ENCODE measurements around the gene GALNTL6. TPM values are rescaled to one million over a fixed set of nuclear protein-coding genes. Genes with fewer than 3 reads are reported as not detected.

Gene GALNTL6
- total and polyA plus RNA-seq, 7 experiments from 2014 or later: not detected

GRCh38 chr4:172547724-172548123 lies 734.5 kb downstream of the GALNTL6 start:
- Histone ChIP-seq H3K4me3 (ENCODE audit: low read length) (no peak overlapping the region), H3K36me3 (ENCODE audit: control insufficient read depth in 2 of 3, insufficient read depth in 3 of 3, low read length in 3 of 3) (no peaks in the 10 kb centered on the region), H3K4me1 (ENCODE audit: control insufficient read depth in 2 of 2, insufficient read depth in 2 of 2, low read length in 2 of 2) (no peaks in the 10 kb centered on the region), H3K27me3 (ENCODE audit: control insufficient read depth in 2 of 2, insufficient read depth in 2 of 2, low read length in 2 of 2) (no peaks in the 10 kb centered on the region), H3K9me3 (ENCODE audit: control insufficient read depth in 2 of 3, low read length in 3 of 3) (no peaks in the 10 kb centered on the region), H3K27ac (ENCODE audit: low read depth, low read length) (no peak overlapping the region)
- DNase-seq: no peak
- CTCF ChIA-PET: no interaction called here
- Mint-ChIP-seq H3K27ac (no peak overlapping the region), H3K4me1 (no peaks in the 10 kb centered on the region), H3K36me3 (no peaks in the 10 kb centered on the region), H3K27me3 (no peaks in the 10 kb centered on the region), H3K4me3 (no peak overlapping the region), H3K9me3 (peaks cover 0 to 9% (median 1%) of the 10 kb centered on the region in 11 donors)
- intact Hi-C loops (cut with micrococcal nuclease): no loop called here
- POLR2A ChIA-PET: no interaction called here
- no peak for ATAC-seq

- H3K4me1 Mint-ChIP-seq: no peaks in the 10 kb centered on the region
- no peaks in the 10 kb centered on the region for H3K9me3 ChIP-seq (ENCODE audit: control insufficient read depth in 2 of 3, low read length in 3 of 3)
These were observed 740.0 kb downstream of the GALNTL6 start for GRCh38 chr4:172553216-172553615.

GRCh38 chr4:172554588-172554987 lies 741.4 kb downstream of the GALNTL6 start:
- Histone ChIP-seq H3K27ac (ENCODE audit: low read depth, low read length) (no peak overlapping the region), H3K36me3 (ENCODE audit: control insufficient read depth in 2 of 3, insufficient read depth in 3 of 3, low read length in 3 of 3) (no peaks in the 10 kb centered on the region), H3K4me1 (ENCODE audit: control insufficient read depth in 2 of 2, insufficient read depth in 2 of 2, low read length in 2 of 2) (no peaks in the 10 kb centered on the region), H3K9me3 (ENCODE audit: control insufficient read depth in 2 of 3, low read length in 3 of 3) (no peaks in the 10 kb centered on the region), H3K4me3 (ENCODE audit: low read length) (no peak overlapping the region), H3K27me3 (ENCODE audit: control insufficient read depth in 2 of 2, insufficient read depth in 2 of 2, low read length in 2 of 2) (no peaks in the 10 kb centered on the region)
- Mint-ChIP-seq H3K4me3 (no peak overlapping the region), H3K27me3 (no peaks in the 10 kb centered on the region), H3K9me3 (peaks cover 0 to 5% (median 0%) of the 10 kb centered on the region in 11 donors), H3K36me3 (no peaks in the 10 kb centered on the region), H3K27ac (no peak overlapping the region), H3K4me1 (no peaks in the 10 kb centered on the region)
- intact Hi-C loops (cut with micrococcal nuclease): no loop called here
- ATAC-seq: no peak
- CTCF ChIA-PET: no interaction called here
- DNase-seq: no peak
- POLR2A ChIA-PET: no interaction called here

More at GRCh38 chr4:172553216-172553615, 740.0 kb downstream of the GALNTL6 start:
- Histone ChIP-seq H3K27ac (ENCODE audit: low read depth, low read length) (no peak overlapping the region), H3K36me3 (ENCODE audit: control insufficient read depth in 2 of 3, insufficient read depth in 3 of 3, low read length in 3 of 3) (no peaks in the 10 kb centered on the region), H3K4me1 (ENCODE audit: control insufficient read depth in 2 of 2, insufficient read depth in 2 of 2, low read length in 2 of 2) (no peaks in the 10 kb centered on the region), H3K4me3 (ENCODE audit: low read length) (no peak overlapping the region), H3K27me3 (ENCODE audit: control insufficient read depth in 2 of 2, insufficient read depth in 2 of 2, low read length in 2 of 2) (no peaks in the 10 kb centered on the region)
- no peak overlapping the region for H3K4me3 Mint-ChIP-seq
- H3K27ac Mint-ChIP-seq: no peak overlapping the region
- no peak for ATAC-seq
- DNase-seq: no peak
- H3K9me3 Mint-ChIP-seq: peaks cover 0 to 3% (median 0%) of the 10 kb centered on the region in 11 donors
- intact Hi-C loops (cut with micrococcal nuclease): no loop called here
- CTCF ChIA-PET: no interaction called here
- no peaks in the 10 kb centered on the region for H3K36me3 Mint-ChIP-seq
- POLR2A ChIA-PET: no interaction called here
- no peaks in the 10 kb centered on the region for H3K27me3 Mint-ChIP-seq

GRCh38 chr4:172555725-172556124 lies 742.5 kb downstream of the GALNTL6 start:
- Mint-ChIP-seq H3K9me3 (peaks cover 0 to 10% (median 0%) of the 10 kb centered on the region in 11 donors), H3K4me3 (no peak overlapping the region), H3K27ac (no peak overlapping the region), H3K27me3 (no peaks in the 10 kb centered on the region), H3K4me1 (no peaks in the 10 kb centered on the region), H3K36me3 (no peaks in the 10 kb centered on the region)
- ChIA-PET POLR2A (no interaction called here), CTCF (no interaction called here)
- no peaks in the 10 kb centered on the region for H3K36me3 ChIP-seq (ENCODE audit: control insufficient read depth in 2 of 3, insufficient read depth in 3 of 3, low read length in 3 of 3)
- no peaks in the 10 kb centered on the region for H3K4me1 ChIP-seq (ENCODE audit: control insufficient read depth in 2 of 2, insufficient read depth in 2 of 2, low read length in 2 of 2)
- no peaks in the 10 kb centered on the region for H3K9me3 ChIP-seq (ENCODE audit: control insufficient read depth in 2 of 3, low read length in 3 of 3)
- no peak overlapping the region for H3K4me3 ChIP-seq (ENCODE audit: low read length)
- no peaks in the 10 kb centered on the region for H3K27me3 ChIP-seq (ENCODE audit: control insufficient read depth in 2 of 2, insufficient read depth in 2 of 2, low read length in 2 of 2)
- no peak overlapping the region for H3K27ac ChIP-seq (ENCODE audit: low read depth, low read length)
- intact Hi-C loops (cut with micrococcal nuclease): no loop called here
- no peak for ATAC-seq
- no peak for DNase-seq

- POLR2A ChIA-PET: no interaction called here
- CTCF ChIA-PET: no interaction called here
- H3K27ac ChIP-seq (ENCODE audit: low read depth, low read length): no peak overlapping the region
- no peak overlapping the region for H3K4me3 ChIP-seq (ENCODE audit: low read length)
- ATAC-seq: peak; percentile 27
- Mint-ChIP-seq H3K27me3 (no peaks in the 10 kb centered on the region), H3K4me3 (no peak overlapping the region), H3K9me3 (peaks cover 0 to 15% (median 0%) of the 10 kb centered on the region in 11 donors), H3K4me1 (peaks cover 0 to 3% (median 0%) of the 10 kb centered on the region in 7 donors), H3K27ac (no peak overlapping the region), H3K36me3 (no peaks in the 10 kb centered on the region)
- no peaks in the 10 kb centered on the region for H3K27me3 ChIP-seq (ENCODE audit: control insufficient read depth in 2 of 2, insufficient read depth in 2 of 2, low read length in 2 of 2)
- DNase-seq: no peak
- intact Hi-C loops (cut with micrococcal nuclease): no loop called here
- no peaks in the 10 kb centered on the region for H3K36me3 ChIP-seq (ENCODE audit: control insufficient read depth in 2 of 3, insufficient read depth in 3 of 3, low read length in 3 of 3)
- no peaks in the 10 kb centered on the region for H3K4me1 ChIP-seq (ENCODE audit: control insufficient read depth in 2 of 2, insufficient read depth in 2 of 2, low read length in 2 of 2)
- H3K9me3 ChIP-seq (ENCODE audit: control insufficient read depth in 2 of 3, low read length in 3 of 3): no peaks in the 10 kb centered on the region
These were observed 760.7 kb downstream of the GALNTL6 start for GRCh38 chr4:172573899-172574298.

GRCh38 chr4:172578712-172579111 lies 765.5 kb downstream of the GALNTL6 start:
- H3K4me1 Mint-ChIP-seq: peaks cover 0 to 3% (median 0%) of the 10 kb centered on the region in 7 donors
- ATAC-seq (no peak), DNase-seq (no peak)
- H3K36me3 Mint-ChIP-seq: no peaks in the 10 kb centered on the region
- no peaks in the 10 kb centered on the region for H3K27me3 Mint-ChIP-seq
- no peak overlapping the region for H3K4me3 ChIP-seq (ENCODE audit: low read length)
- H3K9me3 Mint-ChIP-seq: peaks cover 0 to 10% (median 3%) of the 10 kb centered on the region in 11 donors
- no peaks in the 10 kb centered on the region for H3K9me3 ChIP-seq (ENCODE audit: control insufficient read depth in 2 of 3, low read length in 3 of 3)
- intact Hi-C loops (cut with micrococcal nuclease): no loop called here
- H3K36me3 ChIP-seq (ENCODE audit: control insufficient read depth in 2 of 3, insufficient read depth in 3 of 3, low read length in 3 of 3): no peaks in the 10 kb centered on the region
- POLR2A ChIA-PET: no interaction called here
- no peak overlapping the region for H3K27ac Mint-ChIP-seq
- no peaks in the 10 kb centered on the region for H3K27me3 ChIP-seq (ENCODE audit: control insufficient read depth in 2 of 2, insufficient read depth in 2 of 2, low read length in 2 of 2)
- no peak overlapping the region for H3K27ac ChIP-seq (ENCODE audit: low read depth, low read length)
- CTCF ChIA-PET: no interaction called here
- H3K4me1 ChIP-seq (ENCODE audit: control insufficient read depth in 2 of 2, insufficient read depth in 2 of 2, low read length in 2 of 2): no peaks in the 10 kb centered on the region
- no peak overlapping the region for H3K4me3 Mint-ChIP-seq

GRCh38 chr4:172584816-172585215 lies 771.6 kb downstream of the GALNTL6 start:
- H3K4me3 ChIP-seq (ENCODE audit: low read length): no peak overlapping the region
- intact Hi-C loops (cut with micrococcal nuclease): no loop called here
- no peaks in the 10 kb centered on the region for H3K27me3 ChIP-seq (ENCODE audit: control insufficient read depth in 2 of 2, insufficient read depth in 2 of 2, low read length in 2 of 2)
- no peak overlapping the region for H3K4me3 Mint-ChIP-seq
- DNase-seq (no peak), ATAC-seq (no peak)
- no peak overlapping the region for H3K27ac ChIP-seq (ENCODE audit: low read depth, low read length)
- no peaks in the 10 kb centered on the region for H3K36me3 ChIP-seq (ENCODE audit: control insufficient read depth in 2 of 3, insufficient read depth in 3 of 3, low read length in 3 of 3)
- H3K9me3 ChIP-seq (ENCODE audit: control insufficient read depth in 2 of 3, low read length in 3 of 3): no peaks in the 10 kb centered on the region
- ChIA-PET CTCF (no interaction called here), POLR2A (no interaction called here)
- H3K27ac Mint-ChIP-seq: no peak overlapping the region
- no peaks in the 10 kb centered on the region for H3K4me1 ChIP-seq (ENCODE audit: control insufficient read depth in 2 of 2, insufficient read depth in 2 of 2, low read length in 2 of 2)
- H3K36me3 Mint-ChIP-seq: no peaks in the 10 kb centered on the region
- peaks cover 0 to 31% (median 9%) of the 10 kb centered on the region in 11 donors for H3K9me3 Mint-ChIP-seq
- no peaks in the 10 kb centered on the region for H3K27me3 Mint-ChIP-seq
- H3K4me1 Mint-ChIP-seq: no peaks in the 10 kb centered on the region

Data from naive thymus-derived CD4-positive, alpha-beta T cell (primary cell).